ENCODE data around the gene CCR4.
"Not testable (repeated sequence)": the region's sequence is repeated elsewhere in the genome, so short reads cannot be mapped to it uniquely, and the experiment has no call there.

CCR4 gene

GRCh38 chr3:32969656-32970055 is 18.2 kb downstream of the CCR4 start:
- ChIA-PET POLR2A (ENCODE audit: low non-redundant PET) (no interaction called here), CTCF (no interaction called here)
- TF ChIP-seq CTCF (conservative IDR thresholded peaks at IDR 0.05; ENCODE audit: low read depth) = no peak
- no peak overlapping the region for H3K27ac ChIP-seq
- no peak for DNase-seq (ENCODE audit: low spot score)

- DNase-seq (ENCODE audit: low spot score); H3K27ac ChIP-seq; POLR2A ChIA-PET (ENCODE audit: low non-redundant PET); CTCF ChIA-PET: not testable (repeated sequence)
These were observed 19.8 kb downstream of the CCR4 start for GRCh38 chr3:32971291-32971690.

- no peak overlapping the region for H3K27ac ChIP-seq
- TF ChIP-seq CTCF (conservative IDR thresholded peaks at IDR 0.05; ENCODE audit: low read depth) = no peak
- ChIA-PET CTCF (no interaction called here), POLR2A (ENCODE audit: low non-redundant PET) (no interaction called here)
- DNase-seq (ENCODE audit: low spot score) = no peak
These were observed 21.2 kb downstream of the CCR4 start for GRCh38 chr3:32972482-32973146.

GRCh38 chr3:32973982-32974381 is 22.5 kb downstream of the CCR4 start:
- CTCF ChIA-PET = no interaction called here
- POLR2A ChIA-PET (ENCODE audit: low non-redundant PET) = no interaction called here
- no peak for DNase-seq (ENCODE audit: low spot score)
- H3K27ac ChIP-seq = no peak overlapping the region
- TF ChIP-seq CTCF (conservative IDR thresholded peaks at IDR 0.05; ENCODE audit: low read depth) = no peak

- no peak for DNase-seq (ENCODE audit: low spot score)
- ChIA-PET POLR2A (ENCODE audit: low non-redundant PET) (no interaction called here), CTCF (no interaction called here)
These were observed 24.6 kb downstream of the CCR4 start for GRCh38 chr3:32975891-32976595.

GRCh38 chr3:32977861-32978260 is 26.4 kb downstream of the CCR4 start:
- CTCF ChIA-PET = no interaction called here
- POLR2A ChIA-PET (ENCODE audit: low non-redundant PET) = no interaction called here
- no peak for DNase-seq (ENCODE audit: low spot score)
- TF ChIP-seq CTCF (conservative IDR thresholded peaks at IDR 0.05; ENCODE audit: low read depth) = no peak
- H3K27ac ChIP-seq = no peak overlapping the region

More at GRCh38 chr3:32975891-32976595, 24.6 kb downstream of the CCR4 start:
- no peak for TF ChIP-seq CTCF (conservative IDR thresholded peaks at IDR 0.05; ENCODE audit: low read depth)
- no peak overlapping the region for H3K27ac ChIP-seq

GRCh38 chr3:32978331-32978730 is 26.9 kb downstream of the CCR4 start:
- CTCF ChIA-PET = no interaction called here
- POLR2A ChIA-PET (ENCODE audit: low non-redundant PET) = no interaction called here
- no peak for TF ChIP-seq CTCF (conservative IDR thresholded peaks at IDR 0.05; ENCODE audit: low read depth)

More at GRCh38 chr3:32978331-32978730, 26.9 kb downstream of the CCR4 start:
- H3K27ac ChIP-seq = no peak overlapping the region
- no peak for DNase-seq (ENCODE audit: low spot score)

Data from RWPE1 (cell line).